ENCODE data around the gene NOP9.
"Not testable (repeated sequence)": the region's sequence is repeated elsewhere in the genome, so short reads cannot be mapped to it uniquely, and the experiment has no call there.

The NOP9 gene

DNA sequence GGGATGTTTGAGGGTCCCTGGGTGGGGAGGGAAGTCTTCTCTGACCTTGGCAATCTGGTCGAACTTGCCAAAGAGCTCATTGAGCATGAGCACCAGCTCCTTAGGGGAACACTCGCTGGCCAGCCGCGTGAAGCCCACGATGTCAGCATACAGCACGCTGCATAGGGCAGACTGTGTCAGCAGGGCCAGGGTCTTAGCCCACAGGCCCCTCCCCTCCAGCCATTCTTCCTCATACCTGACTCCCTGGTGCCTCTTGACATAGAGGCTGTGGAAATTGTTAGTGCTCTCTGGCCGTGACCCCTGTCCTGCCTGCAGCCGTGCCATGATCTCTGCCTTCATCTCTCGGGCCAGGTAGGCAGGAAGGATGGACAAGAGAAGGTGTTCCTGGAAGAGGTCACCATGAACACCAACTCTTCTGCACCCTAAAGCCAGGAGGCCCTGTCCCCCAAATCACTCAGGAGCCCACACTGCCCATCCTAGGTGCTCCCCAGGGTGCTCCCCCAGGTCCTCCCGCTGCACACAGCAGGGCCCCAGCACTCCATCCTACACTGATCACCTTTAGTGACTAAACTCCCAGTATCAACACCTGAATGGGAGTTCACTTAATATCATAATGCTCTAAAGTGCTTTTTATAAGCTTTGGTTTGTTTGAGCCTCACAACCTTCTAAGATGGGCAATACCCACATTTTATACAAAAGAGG is 31.5 kb downstream of the NOP9 start:
- DNase-seq = no peak

DNA sequence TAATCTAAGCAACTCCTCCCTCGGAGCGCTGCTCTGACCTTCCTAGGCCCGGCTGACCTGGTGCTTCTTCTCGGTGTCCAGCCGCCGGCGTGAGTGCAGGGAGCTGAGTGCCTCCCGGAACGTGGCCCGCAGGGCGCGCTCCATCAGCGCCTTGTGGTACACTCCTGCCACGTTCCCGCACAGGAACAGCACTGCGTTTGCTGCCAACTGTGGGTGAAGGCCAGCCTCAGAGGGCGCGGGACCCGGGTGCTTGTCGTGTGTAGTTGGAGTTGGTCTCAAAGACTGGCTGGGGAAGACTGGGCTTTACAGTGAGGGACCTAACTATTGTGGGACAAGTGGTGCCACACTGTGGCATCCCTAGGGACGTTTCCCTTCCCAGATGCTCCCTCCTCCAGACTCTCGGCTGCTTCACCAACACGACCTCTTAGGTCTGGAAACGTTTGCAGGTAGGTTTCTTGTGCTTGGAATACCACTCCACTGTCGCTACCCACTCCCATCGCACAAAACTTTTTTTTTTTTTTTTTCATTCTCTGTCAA is 32.1 kb downstream of the NOP9 start:
- peak; percentile 32 for DNase-seq

DNA sequence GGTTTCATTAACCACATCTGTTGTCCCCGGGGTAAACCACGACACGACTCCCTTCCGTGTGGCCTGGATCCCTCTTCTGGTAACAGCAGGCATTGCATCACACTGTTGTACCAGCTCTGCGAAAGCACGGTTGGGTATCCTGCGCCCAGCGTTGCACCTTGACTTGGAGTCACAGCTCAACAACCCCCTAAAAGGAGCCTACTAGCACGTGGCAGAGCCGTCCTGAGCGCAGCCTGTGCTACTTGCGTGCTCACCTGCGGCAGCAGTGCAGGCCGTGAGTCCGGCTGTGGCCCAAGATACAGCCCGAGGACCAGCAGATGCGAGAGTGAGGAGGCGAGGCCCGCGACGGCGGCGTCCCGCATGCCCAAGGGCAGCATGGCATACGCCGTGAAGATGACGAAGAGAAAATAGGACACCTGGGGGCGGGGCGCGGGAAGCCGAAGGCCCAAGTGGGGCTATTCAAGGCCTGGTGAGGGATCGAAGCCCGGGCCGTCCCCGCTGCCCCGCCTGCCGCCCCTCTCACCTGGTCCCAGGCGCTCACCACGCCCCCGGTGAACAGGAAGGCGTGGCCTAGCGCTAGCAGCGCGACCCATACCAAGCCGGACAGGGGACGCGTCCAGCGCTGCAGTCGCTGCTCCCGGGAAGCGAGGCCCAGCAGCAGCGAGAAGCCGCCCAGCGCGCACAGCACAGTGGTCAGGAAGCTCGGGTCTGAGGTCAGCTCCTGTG is 32.8 kb downstream of the NOP9 start:
- peak; percentile 86 for DNase-seq

DNA sequence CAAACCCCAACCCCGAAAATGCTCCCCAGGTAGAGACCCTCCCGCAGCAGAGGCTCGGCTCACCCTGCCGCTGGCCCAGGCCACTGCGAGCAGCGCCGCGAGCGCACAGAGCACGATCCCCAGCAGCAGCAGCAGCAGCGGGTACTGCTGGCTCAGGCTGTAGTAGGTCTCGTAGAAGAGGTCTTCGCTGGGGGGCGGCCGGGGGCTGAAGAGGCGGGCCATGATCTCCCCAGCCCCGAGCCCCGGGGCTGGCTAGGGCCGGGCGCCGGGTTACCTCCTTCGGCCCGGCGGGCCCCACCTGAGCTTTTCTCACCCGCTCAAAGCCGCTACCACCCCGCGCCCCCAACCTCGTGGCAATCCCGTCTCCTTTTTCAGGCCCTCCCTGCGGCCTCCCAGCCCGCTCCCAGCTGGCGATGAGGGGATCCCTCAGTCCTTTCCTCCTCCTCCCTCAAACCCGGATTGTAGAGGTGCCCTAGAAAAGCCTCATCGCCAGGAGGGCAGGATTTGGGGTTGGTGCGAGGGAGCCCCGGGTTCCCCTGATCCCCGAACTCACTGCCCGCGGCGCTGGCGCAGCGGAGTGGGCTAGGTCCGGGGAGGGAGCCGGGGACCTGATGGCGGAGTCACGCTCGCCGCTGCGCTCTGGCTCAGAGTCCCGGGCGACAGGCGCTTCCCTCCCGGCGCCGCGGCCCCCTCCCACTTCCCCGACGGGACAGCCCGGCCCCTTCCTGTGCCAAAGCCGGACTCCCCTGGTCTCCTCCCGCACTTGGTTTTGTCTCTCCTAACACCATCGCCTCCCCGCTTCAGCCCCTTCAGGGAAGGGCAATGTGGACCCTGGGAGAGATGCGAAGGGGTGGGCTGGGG is 35.0 kb downstream of the NOP9 start, which contains the start of gene ADCY4:
Gene ADCY4, minus strand, starts transcription at position 641 of the 861 bp plus-strand sequence. Its CDS starts 419 bp downstream, at position 222.
- no peak for DNase-seq

DNA sequence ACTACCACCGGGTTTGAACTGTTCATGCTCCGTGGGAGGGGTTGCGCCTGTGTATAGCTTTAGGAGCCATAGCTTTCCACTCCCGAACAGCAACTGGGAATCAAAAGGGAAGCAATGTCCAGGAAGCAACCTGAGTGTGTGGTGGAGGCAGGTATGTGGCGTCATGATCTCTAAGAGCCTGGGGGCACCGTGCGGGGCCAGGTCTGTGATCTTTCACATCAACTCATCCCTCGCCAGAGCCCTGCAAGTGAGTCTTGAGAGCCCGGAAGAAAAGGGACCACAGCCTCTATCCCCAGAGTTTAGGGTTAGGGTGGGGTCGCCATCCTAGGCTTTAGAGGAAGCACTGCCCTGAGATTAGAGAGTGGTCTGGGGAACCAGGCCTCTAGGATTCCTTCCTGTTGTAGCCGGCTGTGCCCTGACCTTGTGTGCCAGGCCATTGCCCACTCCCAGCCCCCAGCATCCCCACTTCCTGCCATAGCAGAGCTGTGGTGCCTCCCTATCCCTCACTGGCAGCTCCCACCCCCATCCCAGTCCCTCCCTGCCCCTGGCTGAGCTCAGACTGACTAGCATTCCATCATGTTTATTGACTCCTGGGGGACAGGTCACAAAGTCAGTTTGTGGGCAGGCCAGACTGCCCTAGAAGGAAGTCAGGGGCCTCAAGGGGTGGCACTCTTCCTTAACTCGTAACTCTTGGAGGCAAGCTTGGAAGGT is 36.0 kb downstream of the NOP9 start:
- no peak for DNase-seq

DNA sequence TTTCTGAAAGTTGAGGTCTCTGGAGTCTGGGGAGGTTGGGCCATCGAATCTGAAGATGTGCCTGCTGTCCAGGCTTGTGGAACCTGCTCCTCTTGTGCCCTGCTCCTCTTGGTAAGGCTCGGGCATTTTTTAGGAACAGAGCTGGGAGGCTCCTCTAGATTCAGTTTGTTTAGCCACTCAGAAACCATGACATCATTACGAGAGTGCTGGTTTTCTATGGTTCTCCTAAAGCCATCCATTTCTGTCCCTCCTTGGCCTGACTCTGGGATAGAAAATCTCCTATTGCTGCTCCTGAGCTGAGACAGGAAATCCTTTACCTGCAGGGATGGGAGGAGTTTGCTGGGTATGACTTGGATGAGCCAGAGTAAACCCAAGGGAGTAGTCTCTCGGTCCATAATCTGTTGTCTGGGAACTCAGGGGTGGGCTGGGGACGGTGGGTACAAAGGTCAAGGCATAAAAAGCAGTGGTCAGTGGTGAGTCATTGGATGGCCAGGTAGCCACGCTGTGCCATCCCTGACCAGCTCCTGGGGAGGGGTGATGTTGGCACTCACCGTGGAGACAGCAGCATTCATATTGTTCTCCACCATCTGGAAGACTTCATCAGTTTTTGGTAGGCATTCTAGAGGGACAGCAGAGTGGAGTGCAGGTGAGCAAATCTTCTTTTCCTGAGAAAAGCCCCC is 37.6 kb downstream of the NOP9 start:
- DNase-seq = no peak

DNA sequence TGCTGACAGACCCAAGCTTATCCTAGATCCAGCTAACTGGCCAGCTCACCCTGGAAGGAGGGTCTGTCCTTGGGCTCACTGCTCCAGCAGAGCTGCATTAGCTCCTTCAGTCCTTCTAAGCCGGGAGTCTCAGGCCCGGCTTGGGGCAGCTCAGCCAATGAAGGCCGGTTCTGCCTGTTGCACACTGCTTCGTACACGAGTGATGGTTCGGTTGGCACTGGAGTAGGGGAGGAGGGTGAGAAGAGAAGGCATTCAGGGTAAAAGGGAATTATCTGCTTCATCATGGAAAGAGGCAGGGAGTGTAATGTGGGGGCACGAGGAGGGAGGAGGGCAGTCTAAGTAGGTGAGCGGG is 38.1 kb downstream of the NOP9 start:
- DNase-seq = no peak

DNA sequence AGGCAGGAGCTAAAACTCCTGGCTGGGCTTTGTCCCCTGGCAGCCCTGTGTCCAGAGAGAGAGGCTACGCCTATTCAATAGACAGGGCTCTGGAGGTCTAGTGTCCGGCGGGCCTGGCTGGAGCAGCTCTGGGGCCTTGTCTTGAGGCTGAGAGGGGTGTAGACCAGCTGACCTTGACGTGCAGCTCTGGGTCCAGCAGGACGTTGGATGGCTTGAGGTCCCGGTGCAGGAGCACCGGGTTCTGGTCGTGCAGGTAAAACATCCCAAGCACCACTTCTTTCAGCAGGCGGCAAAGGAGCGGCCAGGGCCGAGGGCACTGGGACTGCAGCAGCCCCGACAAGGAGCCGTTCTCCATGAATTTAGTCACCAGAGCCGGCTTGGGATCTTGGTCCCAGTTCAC is 39.2 kb downstream of the NOP9 start:
- DNase-seq = no peak

DNA sequence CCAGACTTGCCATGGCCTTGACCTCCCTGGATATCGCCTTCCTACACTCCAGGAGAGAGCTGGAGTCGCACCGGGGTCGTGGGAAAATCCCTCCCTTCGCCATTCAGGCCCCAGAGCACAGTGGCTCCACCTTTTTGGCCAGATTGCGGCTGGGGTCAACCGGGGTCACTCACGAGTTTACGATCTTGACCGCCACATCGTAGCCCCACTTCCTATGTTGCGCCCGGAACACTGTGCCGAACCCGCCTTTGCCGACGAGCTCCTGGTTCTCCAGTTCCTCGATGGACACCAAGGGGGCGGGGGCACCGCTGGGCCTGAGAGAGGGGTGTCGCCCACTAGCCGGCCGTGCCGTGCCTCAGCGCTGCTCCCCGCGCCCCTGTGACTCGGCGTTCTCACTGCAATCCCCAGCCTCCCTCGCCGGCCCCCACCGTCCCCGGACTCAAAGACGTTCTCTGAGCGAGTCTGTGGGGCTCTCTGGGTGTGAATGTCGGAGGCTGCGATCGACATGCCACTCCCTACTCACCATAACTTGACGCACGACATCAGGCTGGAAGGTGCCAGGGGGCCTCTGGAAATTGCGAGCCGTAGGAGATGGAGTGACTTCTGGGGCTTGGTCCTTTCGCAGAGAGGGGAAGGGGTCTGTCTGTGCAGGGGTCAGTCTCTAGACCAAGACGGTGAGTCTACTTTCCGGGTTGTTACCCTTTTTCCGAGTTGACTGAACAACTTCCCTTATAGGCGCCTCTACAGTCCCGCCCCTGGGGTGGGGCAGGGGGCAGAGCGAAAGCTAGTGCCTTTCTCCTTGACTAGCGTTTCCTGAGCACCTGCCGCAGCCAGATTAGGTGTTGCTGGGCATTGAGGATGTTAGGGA is 39.9 kb downstream of the NOP9 start, which contains the start of gene RIPK3:
Gene RIPK3, minus strand, starts transcription at position 708 of the 868 bp plus-strand sequence. Its CDS starts 165 bp downstream, at position 543.
- DNase-seq = peak; percentile 72

DNA sequence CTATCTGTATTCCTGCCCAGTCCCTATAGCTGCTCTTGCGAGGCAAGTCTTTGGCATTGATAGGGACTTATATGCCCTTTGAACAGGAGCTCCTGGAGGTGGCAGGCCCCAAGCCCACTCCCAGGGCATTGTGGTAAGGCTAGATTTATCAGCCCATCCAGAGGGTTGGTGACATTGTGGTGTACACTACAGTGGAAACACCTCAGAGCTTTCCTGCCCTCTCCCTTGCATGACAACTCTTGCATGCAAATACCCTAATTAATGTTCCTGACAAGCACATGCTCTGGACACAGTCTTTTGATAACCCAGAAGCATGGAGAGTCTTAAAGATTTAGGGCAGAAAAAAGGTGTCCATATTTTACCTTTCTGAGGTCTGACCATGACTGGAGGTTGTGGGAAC is 41.0 kb downstream of the NOP9 start:
- no peak for DNase-seq

DNA sequence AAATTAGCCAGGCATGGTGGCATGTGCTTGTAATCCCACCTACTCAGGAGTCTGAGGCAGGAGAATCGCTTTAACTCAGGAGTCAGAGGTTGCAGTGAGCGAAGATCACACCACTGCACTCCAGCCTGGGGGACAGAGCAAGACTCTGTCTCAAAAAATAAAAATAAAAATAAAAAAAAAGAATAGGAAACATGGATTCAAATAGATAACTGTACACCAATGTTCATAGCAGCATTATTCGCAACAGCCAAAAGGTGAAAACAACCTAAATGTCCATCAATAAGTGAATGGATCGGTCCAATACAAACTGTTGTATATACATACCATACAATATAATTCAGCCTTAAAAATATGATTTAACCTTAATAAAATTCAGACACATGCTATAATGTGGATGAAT is 43.2 kb downstream of the NOP9 start:
- DNase-seq = no peak

DNA sequence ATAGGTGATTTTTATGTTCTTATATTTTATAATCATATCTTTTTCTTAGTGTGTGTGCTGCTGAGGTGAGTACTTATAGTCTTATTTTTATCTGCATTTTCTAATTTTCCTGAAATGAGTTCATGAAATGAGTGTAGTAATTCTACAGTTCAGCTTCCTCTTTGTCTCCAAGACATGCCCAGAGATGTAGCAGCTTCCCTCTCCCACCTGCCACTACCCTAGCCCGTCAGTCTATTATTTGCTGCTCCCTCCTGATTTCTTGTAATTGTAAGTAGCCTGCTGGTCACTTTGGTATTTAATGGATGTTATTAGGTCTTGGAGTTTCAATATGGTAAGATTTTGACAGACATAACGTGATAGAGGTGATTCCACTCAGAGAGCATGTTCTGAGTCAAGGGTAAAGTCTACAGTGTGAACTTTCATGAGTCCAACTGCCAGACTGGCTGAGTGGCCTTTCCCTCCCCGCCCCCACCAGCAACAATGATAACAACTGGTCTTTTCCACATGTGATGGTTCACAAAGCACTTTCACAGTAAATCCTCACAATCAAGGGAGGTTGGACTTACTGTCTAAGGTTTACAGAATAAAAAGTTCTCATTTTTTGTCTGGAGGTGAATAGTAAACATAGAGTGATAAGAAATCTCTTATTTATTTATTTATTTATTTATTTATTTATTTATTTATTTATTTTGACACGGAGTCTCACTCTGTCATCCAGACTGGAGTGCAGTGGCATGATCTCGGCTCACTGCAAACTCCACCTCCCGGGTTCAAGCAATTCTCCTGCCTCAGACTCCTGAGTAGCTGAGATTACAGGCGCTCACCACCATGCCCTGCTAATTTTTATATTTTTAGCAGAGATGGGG is 44.4 kb downstream of the NOP9 start:
- no peak for DNase-seq

DNA sequence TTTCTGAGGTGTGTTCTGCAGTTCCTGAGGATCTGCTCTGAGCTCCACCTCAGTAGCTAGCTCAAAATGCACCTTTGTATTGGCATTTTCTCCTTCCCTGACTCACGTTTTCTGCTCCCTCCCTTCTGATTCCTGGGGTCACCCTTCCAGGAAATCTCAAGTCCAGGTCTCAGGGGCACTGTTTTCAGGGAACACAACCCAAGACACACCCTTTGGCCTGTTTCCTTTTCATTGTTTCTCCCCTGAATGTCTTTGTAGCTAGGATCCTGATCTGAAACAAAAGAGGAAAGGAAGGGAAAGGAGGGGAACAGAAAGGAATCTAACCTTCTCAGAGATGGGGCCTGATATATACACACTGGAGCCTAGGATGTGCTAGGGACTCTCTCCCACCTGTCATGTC is 47.5 kb downstream of the NOP9 start:
- no peak for DNase-seq

DNA sequence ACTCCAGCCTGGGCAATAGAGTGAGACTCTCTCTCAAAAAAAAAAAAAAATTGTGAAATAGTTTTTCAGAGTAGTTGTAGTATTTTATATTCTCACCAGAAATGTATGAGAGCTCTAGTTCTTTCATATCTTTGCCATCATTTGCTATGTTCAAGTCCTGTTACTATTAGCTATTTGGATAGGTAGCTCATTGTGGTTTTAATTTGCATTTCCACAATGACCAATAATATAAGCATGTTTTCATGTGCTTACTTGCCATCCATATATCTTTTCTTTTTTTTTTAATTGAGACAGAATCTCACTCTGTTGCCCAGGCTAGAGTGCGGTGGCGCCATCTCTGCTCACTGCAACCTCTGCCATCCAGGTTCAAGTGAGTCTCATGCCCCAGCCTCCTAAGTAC is 48.5 kb downstream of the NOP9 start:
- no peak for DNase-seq

DNA sequence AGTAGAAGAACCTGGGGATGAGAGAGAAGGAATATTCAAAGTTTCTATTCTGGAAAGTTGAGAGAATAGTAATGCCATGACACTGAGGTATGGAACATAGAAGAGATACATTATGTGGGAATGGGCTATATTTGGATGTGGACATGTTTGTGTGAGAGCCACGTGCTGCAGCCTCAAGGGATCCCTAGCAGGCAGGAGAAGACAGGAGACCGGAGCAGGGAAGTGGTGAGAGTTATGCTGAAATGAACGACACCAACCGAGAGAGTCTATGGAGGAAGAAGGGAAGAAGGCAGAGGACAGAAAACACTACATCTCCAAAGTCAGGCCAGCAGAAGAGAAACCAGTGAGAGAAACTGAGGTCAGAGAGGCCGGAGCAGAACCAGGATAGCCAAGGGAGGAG is 50.1 kb downstream of the NOP9 start:
- no peak for DNase-seq

DNA sequence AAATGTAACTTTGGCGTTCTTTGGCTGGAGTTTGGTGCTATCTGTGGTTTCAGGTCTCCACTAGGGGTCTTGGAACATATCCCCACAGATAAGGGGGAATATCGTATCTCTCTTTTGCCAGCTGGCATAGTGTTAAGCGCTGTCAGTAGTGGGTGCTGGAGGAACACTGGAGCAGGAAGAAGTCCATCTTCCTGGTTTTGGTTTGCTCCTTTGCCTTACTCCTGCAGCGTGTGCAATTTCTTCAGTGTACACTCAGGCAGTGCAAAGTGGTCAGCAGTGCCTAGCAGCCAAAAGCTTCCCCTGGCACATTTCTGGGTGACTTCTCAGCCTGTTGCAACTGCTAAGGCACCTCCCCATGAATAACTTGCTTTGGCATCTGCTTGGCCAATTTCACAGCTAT is 51.9 kb downstream of the NOP9 start:
- DNase-seq = peak; percentile 65

DNA sequence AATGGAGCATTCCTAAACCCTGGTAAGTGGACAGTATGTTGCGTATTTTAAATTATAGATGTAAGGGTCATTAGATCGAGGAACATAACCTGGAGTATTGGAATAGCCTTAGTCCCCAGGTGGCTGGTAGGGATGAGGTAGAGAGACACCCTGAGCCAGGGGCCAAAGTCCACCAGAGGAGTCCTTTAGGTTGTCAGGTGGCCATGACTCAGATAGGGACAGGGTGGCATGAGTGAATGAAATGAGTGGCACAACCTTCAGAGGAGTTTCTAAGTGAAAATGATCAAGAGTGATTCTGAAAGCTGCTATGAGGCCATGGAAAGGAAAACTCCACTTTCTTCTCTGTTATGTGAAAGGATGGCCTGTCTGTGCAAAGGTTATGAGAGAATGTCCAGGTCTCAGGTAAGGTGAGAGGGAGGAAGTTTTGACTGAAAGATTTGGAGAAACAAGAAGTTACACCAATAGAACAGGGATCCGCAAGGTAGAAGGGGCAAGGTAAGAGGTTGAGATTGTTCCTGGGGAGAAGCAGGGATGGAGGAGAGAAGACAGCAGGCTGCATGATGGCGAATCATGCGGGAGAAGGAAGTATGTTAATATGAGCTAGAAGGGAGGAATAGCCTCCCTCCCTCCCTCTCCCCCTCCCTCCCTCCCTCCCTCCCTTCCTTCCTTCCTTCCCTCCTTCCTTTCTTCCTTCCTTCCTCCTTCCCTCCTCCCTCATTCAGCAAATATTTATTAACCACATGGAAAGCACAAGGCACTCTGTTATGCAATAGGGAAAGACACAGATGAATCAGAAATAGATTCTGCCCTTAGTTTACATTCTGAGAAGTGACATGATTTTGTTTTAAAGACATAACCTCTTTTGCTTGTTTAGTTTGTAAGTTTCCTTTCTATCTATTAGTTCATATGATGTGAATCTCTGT is 54.2 kb downstream of the NOP9 start:
- DNase-seq = no peak

DNA sequence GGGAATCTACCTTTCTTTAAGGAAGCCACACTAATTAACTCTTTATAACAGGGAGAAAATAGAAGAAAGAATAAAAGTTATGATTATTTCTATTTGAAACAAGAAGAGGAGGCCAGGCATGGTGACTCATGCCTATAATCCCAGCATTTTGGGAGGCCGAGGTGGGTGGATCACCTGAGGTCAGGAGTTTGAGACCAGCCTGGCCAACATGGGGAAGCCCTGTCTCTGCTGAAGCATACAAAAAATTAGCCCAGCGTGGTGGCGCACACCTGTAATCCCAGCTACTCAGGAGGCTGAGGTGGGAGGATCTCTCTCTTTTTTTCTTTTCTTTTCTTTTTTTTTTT is 54.8 kb downstream of the NOP9 start:
- DNase-seq = not testable (repeated sequence)

DNA sequence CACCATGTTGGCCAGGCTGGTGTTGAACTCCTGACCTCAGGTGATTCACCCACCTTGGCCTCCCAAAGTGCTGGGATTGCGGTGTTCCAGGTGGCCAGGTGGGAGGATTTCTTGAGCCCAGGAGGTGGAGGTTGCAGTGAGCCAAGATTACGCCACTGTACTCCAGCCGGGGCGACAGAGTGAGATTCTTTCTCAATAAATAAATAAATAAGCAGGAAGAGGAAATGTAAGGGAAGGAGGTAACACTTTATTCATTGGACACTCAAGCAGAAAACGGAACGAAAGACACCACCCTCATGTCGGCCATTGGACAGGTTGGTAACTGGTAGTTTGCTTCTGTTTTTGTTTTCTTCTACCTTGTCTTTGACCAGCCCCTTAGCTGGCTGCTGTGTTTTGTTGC is 55.4 kb downstream of the NOP9 start:
- DNase-seq = no peak

All from RPMI8226 (cell line).